Measurements from ENCODE around the gene DPRX.

Gene DPRX

DNA sequence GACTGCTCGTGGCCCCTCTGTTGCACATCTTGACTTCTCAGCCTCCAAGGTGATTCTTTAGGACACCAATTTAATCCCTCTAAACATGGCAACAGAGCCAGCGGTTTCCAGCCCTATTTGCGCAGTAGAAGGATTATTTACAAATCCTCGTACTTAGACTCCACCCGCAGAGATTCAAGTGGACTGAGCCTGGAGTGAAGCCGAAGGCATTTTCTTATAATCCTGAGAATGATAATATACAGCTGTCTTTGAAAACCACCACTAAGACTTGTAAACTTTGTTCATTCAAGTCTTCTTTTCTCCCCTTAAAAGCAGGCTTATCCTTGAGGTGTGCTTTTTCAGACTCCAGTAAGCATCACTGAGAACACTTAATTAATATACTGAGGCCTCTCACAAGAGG is 4.8 kb upstream of the DPRX start:
- TF ChIP-seq, protein P1, sequence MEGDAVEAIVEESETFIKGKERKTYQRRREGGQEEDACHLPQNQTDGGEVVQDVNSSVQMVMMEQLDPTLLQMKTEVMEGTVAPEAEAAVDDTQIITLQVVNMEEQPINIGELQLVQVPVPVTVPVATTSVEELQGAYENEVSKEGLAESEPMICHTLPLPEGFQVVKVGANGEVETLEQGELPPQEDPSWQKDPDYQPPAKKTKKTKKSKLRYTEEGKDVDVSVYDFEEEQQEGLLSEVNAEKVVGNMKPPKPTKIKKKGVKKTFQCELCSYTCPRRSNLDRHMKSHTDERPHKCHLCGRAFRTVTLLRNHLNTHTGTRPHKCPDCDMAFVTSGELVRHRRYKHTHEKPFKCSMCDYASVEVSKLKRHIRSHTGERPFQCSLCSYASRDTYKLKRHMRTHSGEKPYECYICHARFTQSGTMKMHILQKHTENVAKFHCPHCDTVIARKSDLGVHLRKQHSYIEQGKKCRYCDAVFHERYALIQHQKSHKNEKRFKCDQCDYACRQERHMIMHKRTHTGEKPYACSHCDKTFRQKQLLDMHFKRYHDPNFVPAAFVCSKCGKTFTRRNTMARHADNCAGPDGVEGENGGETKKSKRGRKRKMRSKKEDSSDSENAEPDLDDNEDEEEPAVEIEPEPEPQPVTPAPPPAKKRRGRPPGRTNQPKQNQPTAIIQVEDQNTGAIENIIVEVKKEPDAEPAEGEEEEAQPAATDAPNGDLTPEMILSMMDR (IDR thresholded peaks at IDR 0.05): no peak

DNA sequence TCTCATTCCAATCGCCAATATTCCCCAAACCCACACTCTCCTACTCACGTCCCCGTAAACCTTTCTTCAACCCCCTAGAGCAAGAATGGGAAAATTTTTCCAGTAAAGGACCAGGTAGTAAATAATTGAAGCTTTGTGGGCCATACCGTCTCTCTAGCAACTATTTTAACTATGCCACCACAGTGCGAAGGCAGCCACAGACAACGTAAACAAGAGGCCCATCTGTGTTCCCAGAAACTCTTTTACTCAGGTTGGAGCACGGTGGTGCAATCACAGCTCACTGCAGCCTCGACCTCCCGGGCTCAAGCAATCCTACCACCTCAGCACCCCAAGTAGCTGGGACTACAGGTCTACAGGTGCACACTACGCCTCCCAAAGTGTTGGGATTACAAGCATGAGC is 3.0 kb downstream of the DPRX start:
- TF ChIP-seq, protein P1 (IDR thresholded peaks at IDR 0.05): no peak

- TF ChIP-seq, protein P1 (IDR thresholded peaks at IDR 0.05): no peak
Observed at GRCh38 chr19:53639471-53639870, 7.7 kb downstream of the DPRX start.

DNA sequence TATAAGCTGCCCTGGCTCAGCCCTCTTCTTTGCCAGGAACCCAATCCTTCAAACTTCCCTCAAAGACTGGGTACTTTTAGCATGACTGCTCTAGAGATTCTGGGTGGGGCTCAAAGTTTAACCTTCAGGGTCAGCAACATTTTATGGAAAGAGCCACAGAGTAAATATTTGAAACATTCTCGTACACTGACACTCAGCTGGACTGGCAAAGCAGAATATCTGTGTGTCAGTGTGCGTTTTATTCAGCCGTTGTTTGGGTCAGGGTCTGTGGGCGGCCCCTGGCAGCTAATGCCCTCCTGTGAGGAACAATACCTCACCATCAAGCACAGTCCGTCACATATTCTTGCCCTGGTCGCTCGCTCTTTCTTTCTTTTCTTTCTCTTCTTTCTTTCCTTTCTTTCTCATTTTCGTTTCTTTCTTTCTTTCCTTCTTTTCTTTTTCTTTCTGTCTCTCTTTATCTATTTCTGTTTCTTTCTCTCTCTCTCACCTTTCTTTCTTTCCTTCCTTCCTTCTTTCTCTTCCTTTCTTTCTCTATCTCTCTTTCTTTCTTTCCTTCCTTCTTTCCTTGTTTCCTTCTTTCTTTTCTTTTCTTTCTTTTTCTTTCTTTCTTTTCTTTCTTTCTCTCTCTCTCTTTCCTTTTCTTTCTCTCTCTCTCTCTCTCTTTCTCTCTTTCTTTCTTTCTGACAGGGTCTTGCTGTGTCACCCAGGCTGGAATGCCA is 10.7 kb downstream of the DPRX start:
- TF ChIP-seq, protein P1 (IDR thresholded peaks at IDR 0.05): no peak

DNA sequence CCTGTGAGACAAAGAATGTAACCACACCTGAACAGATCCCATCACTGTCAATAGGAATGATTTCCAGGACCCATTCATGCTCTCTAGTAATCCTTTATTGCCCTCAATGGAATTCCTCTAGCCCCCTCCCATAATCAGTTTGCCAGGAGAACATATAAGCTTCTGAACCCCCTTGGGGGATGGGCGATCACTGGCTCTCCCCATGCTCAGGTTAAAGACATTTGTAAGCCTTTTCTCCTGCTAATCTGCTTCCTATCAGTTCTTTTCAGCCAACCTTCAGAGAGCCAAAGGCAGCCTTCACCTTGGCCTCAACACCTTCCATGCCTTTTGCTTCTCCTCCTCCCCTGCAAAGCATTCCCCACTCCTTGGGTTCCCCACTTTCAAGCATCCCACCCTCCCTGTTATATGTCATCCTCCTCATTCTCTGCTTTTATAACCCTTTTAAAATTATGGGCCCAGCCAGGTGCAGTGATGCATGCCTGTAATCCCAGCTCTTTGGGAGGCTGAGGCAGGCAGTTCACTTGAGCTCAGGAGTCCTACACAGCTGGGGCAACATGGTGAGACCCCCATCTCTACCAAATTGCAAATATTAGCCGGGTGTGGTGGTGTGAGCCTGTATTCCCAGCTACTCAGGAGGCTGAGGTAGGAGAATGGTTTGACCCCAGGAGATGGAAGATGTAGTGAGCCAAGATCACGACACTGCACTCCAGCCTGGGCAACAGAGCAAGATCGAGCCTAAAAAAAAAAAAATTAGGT is 12.4 kb downstream of the DPRX start:
- TF ChIP-seq, protein P1 (IDR thresholded peaks at IDR 0.05): no peak

GRCh38 chr19:53646144-53646543 is 14.3 kb downstream of the DPRX start:
- TF ChIP-seq, protein P1 (IDR thresholded peaks at IDR 0.05): no peak

DNA sequence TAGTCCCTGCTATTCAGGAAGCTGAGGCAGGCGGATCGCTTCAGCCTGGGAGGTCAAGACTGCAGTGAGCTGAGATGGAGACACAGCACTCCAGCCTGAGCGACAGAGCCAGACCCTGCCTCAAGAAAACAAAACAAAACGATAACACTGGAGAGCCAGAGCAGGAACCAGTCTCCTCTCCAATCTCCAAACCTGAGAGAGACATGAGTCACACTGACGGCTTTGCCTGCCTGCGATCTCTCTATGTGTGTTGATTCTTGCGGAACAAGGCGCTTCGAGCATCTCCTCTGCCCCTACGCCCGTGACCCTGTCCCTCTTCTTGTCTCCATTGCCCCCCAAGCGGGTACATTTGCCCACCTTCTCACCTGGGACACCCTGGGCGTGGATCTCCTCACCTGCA is 15.6 kb downstream of the DPRX start:
- TF ChIP-seq, protein P1 (IDR thresholded peaks at IDR 0.05): no peak
